Astrocyte (in vitro differentiated cells and primary cell): ENCODE results near the gene ARID5B. TPM values are rescaled to one million over a fixed set of nuclear protein-coding genes. Genes with fewer than 3 reads are reported as not detected.

ENCODE experiments used
- DNase-seq: peaks from one replicate; pipeline ENCODE4 v3.0.0-alpha.2; 2010; ENCODE audit warnings: low read depth
- FAIRE-seq: peaks from 2 replicates; lab custom pipeline; 2011; peaks lifted over from hg19 to GRCh38; lab: Jason Lieb, UNC
- H2AFZ ChIP-seq: 2 replicates; pipeline ENCODE4 v1.6.0; 2012; ENCODE audit warnings: low read depth, low read length, inconsistent platforms
- H3K27ac ChIP-seq: 2 replicates; pipeline ENCODE4 v1.5.1; 2011; ENCODE audit warnings: low read depth, low read length, inconsistent platforms
- H3K27me3 ChIP-seq: 2 replicates; pipeline ENCODE4 v1.6.0; 2011; ENCODE audit warnings: low read length, inconsistent platforms; ENCODE audit not compliant: insufficient read depth
- H3K36me3 ChIP-seq: 2 replicates; pipeline ENCODE4 v1.5.1; 2011; ENCODE audit warnings: low read length, inconsistent platforms; ENCODE audit not compliant: insufficient read depth
- H3K4me1 ChIP-seq: 2 replicates; pipeline ENCODE4 v1.5.1; 2011; ENCODE audit warnings: low read length, inconsistent platforms; ENCODE audit not compliant: insufficient read depth
- H3K4me2 ChIP-seq: 2 replicates; pipeline ENCODE4 v1.6.0; 2012; ENCODE audit warnings: low read length, inconsistent platforms
- H3K4me3 ChIP-seq: 2 replicates; pipeline ENCODE4 v1.5.1; 2011; ENCODE audit warnings: low read depth, mild to moderate bottlenecking, low read length, inconsistent platforms; ENCODE audit not compliant: insufficient read depth
- H3K79me2 ChIP-seq: 2 replicates; pipeline ENCODE4 v1.6.0; 2012; ENCODE audit warnings: mild to moderate bottlenecking, low read length, inconsistent platforms; ENCODE audit not compliant: insufficient read depth
- H3K9ac ChIP-seq: 2 replicates; pipeline ENCODE4 v1.6.0; 2012; ENCODE audit warnings: mild to moderate bottlenecking, low read length, inconsistent platforms
- H3K9me3 ChIP-seq: 2 replicates; pipeline ENCODE4 v1.5.1; 2012; ENCODE audit warnings: low read depth, mild to moderate bottlenecking, low read length, inconsistent platforms; ENCODE audit not compliant: insufficient read depth
- H4K20me1 ChIP-seq: 2 replicates; pipeline ENCODE4 v1.6.0; 2012; ENCODE audit warnings: low read length, inconsistent platforms; ENCODE audit not compliant: insufficient read depth
- H3K27ac Mint-ChIP-seq: one replicate; pipeline ENCODE4 v1.8.0; 2021; ENCODE audit warnings: mild to moderate bottlenecking, mixed read lengths; ENCODE audit not compliant: unreplicated experiment
- H3K27me3 Mint-ChIP-seq: one replicate; pipeline ENCODE4 v1.8.0; 2021; ENCODE audit warnings: low read depth, mixed read lengths; ENCODE audit not compliant: unreplicated experiment
- H3K36me3 Mint-ChIP-seq: one replicate; pipeline ENCODE4 v1.8.0; 2021; ENCODE audit warnings: low read depth, mixed read lengths; ENCODE audit not compliant: unreplicated experiment
- H3K4me1 Mint-ChIP-seq: one replicate; pipeline ENCODE4 v1.8.0; 2021; ENCODE audit warnings: low read depth, mixed read lengths; ENCODE audit not compliant: unreplicated experiment
- H3K4me3 Mint-ChIP-seq: one replicate; pipeline ENCODE4 v1.8.0; 2021; ENCODE audit warnings: mild to moderate bottlenecking, moderate library complexity, mixed read lengths; ENCODE audit not compliant: unreplicated experiment
- H3K9me3 Mint-ChIP-seq: one replicate; pipeline ENCODE4 v1.8.0; 2021; ENCODE audit warnings: mild to moderate bottlenecking, mixed read lengths; ENCODE audit not compliant: unreplicated experiment
- EZH2 ChIP-seq: IDR thresholded peaks from 2 replicates; pipeline ENCODE4 v1.6.1; 2012; ENCODE audit warnings: mild to moderate bottlenecking, low read length, inconsistent platforms; ENCODE audit not compliant: insufficient read depth
- total RNA-seq: library from RNA; stranded (reverse); gene quantifications from 2 replicates; pipeline ENCODE4 v1.2.1, GENCODE V29; 2021
- TF ChIP-seq, protein P1 (sequence below): IDR thresholded peaks from 2 replicates; pipeline ENCODE4 v1.5.1; 2011; ENCODE audit warnings: low read depth, mild to moderate bottlenecking, inconsistent platforms, low read length, moderate library complexity; ENCODE audit not compliant: insufficient read depth

ARID5B gene
- total RNA-seq, 1 donor from 2014 or later: 66.0 TPM

DNA sequence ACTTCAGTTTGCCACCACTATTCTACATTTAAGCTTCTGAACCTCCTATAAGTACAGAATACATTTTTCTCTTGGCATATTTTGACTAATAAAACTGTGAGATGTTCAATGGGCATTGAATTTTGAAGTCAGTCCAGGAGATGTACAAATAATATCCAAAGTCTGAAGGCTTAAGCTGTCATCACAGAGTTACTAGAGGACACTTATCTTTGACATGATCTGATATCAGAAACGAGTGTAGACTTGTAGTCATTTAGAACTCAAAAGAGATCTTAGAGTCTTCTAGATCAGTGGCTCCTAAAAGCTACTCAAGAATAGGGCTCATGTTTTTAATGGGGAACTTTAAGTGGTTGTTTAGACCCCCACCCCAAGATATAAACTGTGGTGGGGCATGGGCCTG lies 160.5 kb downstream of the ARID5B start:
- Histone ChIP-seq H3K27ac (peak overlapping the region; percentile 1), H3K36me3 (peaks cover 76% of the 10 kb centered on the region), H3K4me1 (peaks cover 11% of the 10 kb centered on the region), H4K20me1 (peaks cover 70% of the 10 kb centered on the region), H3K27me3 (no peaks in the 10 kb centered on the region), H3K4me2 (no peak overlapping the region), H3K9me3 (no peaks in the 10 kb centered on the region), H3K4me3 (no peak overlapping the region), H3K9ac (no peak overlapping the region), H2AFZ (no peak overlapping the region), H3K79me2 (peaks cover 85% of the 10 kb centered on the region)
- no peak overlapping the region for H3K27ac Mint-ChIP-seq
- DNase-seq: no peak
- peaks cover 19% of the 10 kb centered on the region for H3K4me1 Mint-ChIP-seq
- FAIRE-seq: no peak
- peaks cover 37% of the 10 kb centered on the region for H3K36me3 Mint-ChIP-seq
- H3K4me3 Mint-ChIP-seq: no peak overlapping the region
- no peaks in the 10 kb centered on the region for H3K9me3 Mint-ChIP-seq
- no peaks in the 10 kb centered on the region for H3K27me3 Mint-ChIP-seq
- no peak for TF ChIP-seq EZH2

DNA sequence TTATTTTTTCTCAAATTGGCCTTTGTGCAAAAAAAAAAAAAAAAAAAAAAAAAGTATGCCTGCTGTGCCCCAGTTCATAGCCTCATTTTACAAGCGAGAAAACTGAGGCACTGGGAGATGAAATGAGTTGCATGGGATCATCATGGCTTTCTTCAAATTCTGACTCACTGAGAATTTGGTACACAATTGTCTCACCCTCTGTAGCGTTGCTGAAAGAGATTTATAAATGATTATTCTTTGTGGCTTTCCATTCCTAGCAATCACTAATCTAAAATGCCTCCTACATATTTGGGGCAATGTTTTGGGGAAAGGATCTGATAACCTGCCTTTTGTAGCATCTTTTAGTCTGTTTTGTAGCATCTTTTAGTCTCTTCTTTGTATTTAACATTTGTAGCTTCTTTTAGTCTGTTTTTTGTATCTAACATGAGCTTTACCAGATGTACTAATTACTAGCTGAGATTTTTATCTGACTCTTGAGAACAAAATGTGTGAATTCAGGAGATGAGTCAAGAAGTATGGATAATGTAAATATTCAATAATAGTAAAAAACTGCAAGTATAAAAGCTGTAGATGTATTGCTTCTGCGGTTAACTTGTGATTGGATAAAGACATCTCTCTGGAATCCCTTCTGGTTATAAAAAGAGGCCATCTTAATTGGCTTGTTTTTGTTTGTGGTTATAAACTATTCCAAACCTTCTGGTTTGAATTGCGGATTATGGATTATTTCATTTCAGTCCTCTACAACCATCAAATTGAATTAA lies 161.4 kb downstream of the ARID5B start:
- H3K4me3 Mint-ChIP-seq: no peak overlapping the region
- H3K27ac Mint-ChIP-seq: no peak overlapping the region
- FAIRE-seq (peak; percentile 43), DNase-seq (no peak)
- Histone ChIP-seq H2AFZ (no peak overlapping the region), H4K20me1 (peaks cover 69% of the 10 kb centered on the region), H3K9me3 (no peaks in the 10 kb centered on the region), H3K4me1 (peaks cover 10% of the 10 kb centered on the region), H3K4me3 (no peak overlapping the region), H3K79me2 (peaks cover 83% of the 10 kb centered on the region), H3K27ac (peak overlapping the region; percentile 1), H3K36me3 (peaks cover 74% of the 10 kb centered on the region), H3K9ac (no peak overlapping the region), H3K4me2 (no peak overlapping the region), H3K27me3 (no peaks in the 10 kb centered on the region)
- H3K36me3 Mint-ChIP-seq: peaks cover 33% of the 10 kb centered on the region
- TF ChIP-seq, protein P1, sequence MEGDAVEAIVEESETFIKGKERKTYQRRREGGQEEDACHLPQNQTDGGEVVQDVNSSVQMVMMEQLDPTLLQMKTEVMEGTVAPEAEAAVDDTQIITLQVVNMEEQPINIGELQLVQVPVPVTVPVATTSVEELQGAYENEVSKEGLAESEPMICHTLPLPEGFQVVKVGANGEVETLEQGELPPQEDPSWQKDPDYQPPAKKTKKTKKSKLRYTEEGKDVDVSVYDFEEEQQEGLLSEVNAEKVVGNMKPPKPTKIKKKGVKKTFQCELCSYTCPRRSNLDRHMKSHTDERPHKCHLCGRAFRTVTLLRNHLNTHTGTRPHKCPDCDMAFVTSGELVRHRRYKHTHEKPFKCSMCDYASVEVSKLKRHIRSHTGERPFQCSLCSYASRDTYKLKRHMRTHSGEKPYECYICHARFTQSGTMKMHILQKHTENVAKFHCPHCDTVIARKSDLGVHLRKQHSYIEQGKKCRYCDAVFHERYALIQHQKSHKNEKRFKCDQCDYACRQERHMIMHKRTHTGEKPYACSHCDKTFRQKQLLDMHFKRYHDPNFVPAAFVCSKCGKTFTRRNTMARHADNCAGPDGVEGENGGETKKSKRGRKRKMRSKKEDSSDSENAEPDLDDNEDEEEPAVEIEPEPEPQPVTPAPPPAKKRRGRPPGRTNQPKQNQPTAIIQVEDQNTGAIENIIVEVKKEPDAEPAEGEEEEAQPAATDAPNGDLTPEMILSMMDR: no peak
- no peak for TF ChIP-seq EZH2
- no peaks in the 10 kb centered on the region for H3K27me3 Mint-ChIP-seq
- peaks cover 17% of the 10 kb centered on the region for H3K4me1 Mint-ChIP-seq
- H3K9me3 Mint-ChIP-seq: no peaks in the 10 kb centered on the region

DNA sequence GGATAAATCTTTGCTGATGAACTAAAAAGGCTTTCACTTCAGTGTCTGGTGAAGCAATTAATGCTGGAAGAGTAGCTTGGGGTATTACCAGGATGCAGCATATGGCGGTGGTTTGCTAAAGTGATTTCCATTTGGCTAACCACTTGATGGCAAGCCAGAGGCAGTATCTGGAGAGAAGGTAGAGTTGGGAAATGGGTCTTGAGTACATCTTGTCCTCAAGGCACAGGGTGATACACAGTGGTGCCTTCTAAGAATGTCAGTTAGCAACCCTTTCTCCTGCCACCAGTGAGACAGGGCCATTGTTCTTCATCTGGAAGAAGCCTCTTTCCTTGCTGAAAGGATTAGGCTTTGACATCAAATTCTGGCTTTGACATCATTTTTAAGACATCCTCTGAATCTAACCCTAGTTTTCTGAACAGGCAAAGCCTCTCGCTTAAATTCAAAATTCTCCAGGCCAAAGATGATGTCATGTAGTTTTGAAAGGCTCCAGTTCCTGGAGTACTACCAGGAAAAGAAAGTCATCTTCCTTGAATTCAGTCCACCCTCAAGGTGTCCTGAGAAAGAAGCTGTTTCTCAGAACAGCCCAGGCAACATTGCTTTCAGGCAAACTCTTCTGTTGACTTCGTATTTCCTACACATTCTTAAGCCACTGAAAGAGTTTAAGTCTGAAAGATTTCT lies 162.4 kb downstream of the ARID5B start:
- H2AFZ ChIP-seq: no peak overlapping the region
- H4K20me1 ChIP-seq: peaks cover 60% of the 10 kb centered on the region
- no peak for DNase-seq
- H3K4me3 ChIP-seq: no peak overlapping the region
- Mint-ChIP-seq H3K4me1 (peaks cover 10% of the 10 kb centered on the region), H3K27ac (no peak overlapping the region), H3K9me3 (no peaks in the 10 kb centered on the region), H3K36me3 (peaks cover 31% of the 10 kb centered on the region), H3K27me3 (no peaks in the 10 kb centered on the region), H3K4me3 (no peak overlapping the region)
- no peaks in the 10 kb centered on the region for H3K27me3 ChIP-seq
- H3K27ac ChIP-seq: no peak overlapping the region
- no peak overlapping the region for H3K4me2 ChIP-seq
- peaks cover 73% of the 10 kb centered on the region for H3K36me3 ChIP-seq
- peaks cover 83% of the 10 kb centered on the region for H3K79me2 ChIP-seq
- peaks cover 10% of the 10 kb centered on the region for H3K4me1 ChIP-seq
- TF ChIP-seq, protein P1: no peak
- no peak for TF ChIP-seq EZH2
- no peak overlapping the region for H3K9ac ChIP-seq
- H3K9me3 ChIP-seq: no peaks in the 10 kb centered on the region
- no peak for FAIRE-seq
